DND-41 (cell line): ENCODE results near the gene ATPAF1.

ENCODE experiments used
- CTCF ChIP-seq: IDR thresholded peaks from 2 replicates; pipeline ENCODE4 v1.5.1; 2012; ENCODE audit warnings: borderline replicate concordance, low read length, moderate library complexity, mild to moderate bottlenecking; ENCODE audit not compliant: poor library complexity, severe bottlenecking; ENCODE audit errors: extremely low read depth
- EZH2 ChIP-seq: IDR thresholded peaks from 3 replicates; pipeline ENCODE4 v1.6.1; 2012; ENCODE audit warnings: borderline replicate concordance, low read depth, mild to moderate bottlenecking, moderate library complexity, low read length, inconsistent platforms; ENCODE audit not compliant: severe bottlenecking

GRCh38 chr1:46650491-46650890 is 17.7 kb downstream of the ATPAF1 start:
- no peak for TF ChIP-seq CTCF
- TF ChIP-seq EZH2 = no peak
